ENCODE data around the gene NTF4.

The NTF4 gene

GRCh38 chr19:49103331-49104085 lies 38.9 kb upstream of the NTF4 start:
- in situ Hi-C loops (cut with HindIII; ENCODE audit: low pct_unique_long_range_greater_than_20kb, low sequenced_read_pairs): no loop called here
- TF ChIP-seq JUND (IDR thresholded peaks at IDR 0.05; ENCODE audit: low read depth): no peak
- no peak for DNase-seq (ENCODE audit: low read depth in 1 of 2, low spot score in 1 of 2)

GRCh38 chr19:49102303-49102702 lies 37.7 kb upstream of the NTF4 start:
- no peak for TF ChIP-seq JUND (IDR thresholded peaks at IDR 0.05; ENCODE audit: low read depth)

GRCh38 chr19:49101160-49101559 lies 36.5 kb upstream of the NTF4 start:
- no peak for TF ChIP-seq JUND (IDR thresholded peaks at IDR 0.05; ENCODE audit: low read depth)
- in situ Hi-C loops (cut with HindIII; ENCODE audit: low pct_unique_long_range_greater_than_20kb, low sequenced_read_pairs): no loop called here
- DNase-seq (ENCODE audit: low read depth in 1 of 2, low spot score in 1 of 2): no peak

More at GRCh38 chr19:49102303-49102702, 37.7 kb upstream of the NTF4 start:
- DNase-seq (ENCODE audit: low read depth in 1 of 2, low spot score in 1 of 2): no peak
- in situ Hi-C loops (cut with HindIII; ENCODE audit: low pct_unique_long_range_greater_than_20kb, low sequenced_read_pairs): no loop called here

- peak in 1 of 2 experiments; percentile 57 for DNase-seq (ENCODE audit: low read depth in 1 of 2, low spot score in 1 of 2)
- in situ Hi-C loops (cut with HindIII; ENCODE audit: low pct_unique_long_range_greater_than_20kb, low sequenced_read_pairs): no loop called here
- TF ChIP-seq JUND (IDR thresholded peaks at IDR 0.05; ENCODE audit: low read depth): no peak
These were observed 34.2 kb upstream of the NTF4 start for GRCh38 chr19:49098795-49099194.

GRCh38 chr19:49097453-49098288 lies 33.1 kb upstream of the NTF4 start:
- DNase-seq (ENCODE audit: low read depth in 1 of 2, low spot score in 1 of 2): peak; percentile 66 to 93
- no peak for TF ChIP-seq JUND (IDR thresholded peaks at IDR 0.05; ENCODE audit: low read depth)
- in situ Hi-C loops (cut with HindIII; ENCODE audit: low pct_unique_long_range_greater_than_20kb, low sequenced_read_pairs): no loop called here

- in situ Hi-C loops (cut with HindIII; ENCODE audit: low pct_unique_long_range_greater_than_20kb, low sequenced_read_pairs): no loop called here
- TF ChIP-seq JUND (IDR thresholded peaks at IDR 0.05; ENCODE audit: low read depth): no peak
- DNase-seq (ENCODE audit: low read depth in 1 of 2, low spot score in 1 of 2): no peak
These were observed 30.2 kb upstream of the NTF4 start for GRCh38 chr19:49094505-49095482.

- TF ChIP-seq JUND (IDR thresholded peaks at IDR 0.05; ENCODE audit: low read depth): no peak
- in situ Hi-C loops (cut with HindIII; ENCODE audit: low pct_unique_long_range_greater_than_20kb, low sequenced_read_pairs): no loop called here
- DNase-seq (ENCODE audit: low read depth in 1 of 2, low spot score in 1 of 2): no peak
These were observed 28.1 kb upstream of the NTF4 start for GRCh38 chr19:49092686-49093085.

- in situ Hi-C loops (cut with HindIII; ENCODE audit: low pct_unique_long_range_greater_than_20kb, low sequenced_read_pairs): no loop called here
- TF ChIP-seq JUND (IDR thresholded peaks at IDR 0.05; ENCODE audit: low read depth): no peak
- DNase-seq (ENCODE audit: low read depth in 1 of 2, low spot score in 1 of 2): no peak
These were observed 26.9 kb upstream of the NTF4 start for GRCh38 chr19:49091391-49092038.

GRCh38 chr19:49086296-49086695 lies 21.7 kb upstream of the NTF4 start:
- in situ Hi-C loops (cut with HindIII; ENCODE audit: low pct_unique_long_range_greater_than_20kb, low sequenced_read_pairs): no loop called here
- no peak for DNase-seq (ENCODE audit: low read depth in 1 of 2, low spot score in 1 of 2)
- TF ChIP-seq JUND (IDR thresholded peaks at IDR 0.05; ENCODE audit: low read depth): no peak

- TF ChIP-seq JUND (IDR thresholded peaks at IDR 0.05; ENCODE audit: low read depth): no peak
- DNase-seq (ENCODE audit: low read depth in 1 of 2, low spot score in 1 of 2): no peak
- in situ Hi-C loops (cut with HindIII; ENCODE audit: low pct_unique_long_range_greater_than_20kb, low sequenced_read_pairs): no loop called here
These were observed 21.2 kb upstream of the NTF4 start for GRCh38 chr19:49085868-49086232.

- TF ChIP-seq JUND (IDR thresholded peaks at IDR 0.05; ENCODE audit: low read depth): no peak
- in situ Hi-C loops (cut with HindIII; ENCODE audit: low pct_unique_long_range_greater_than_20kb, low sequenced_read_pairs): no loop called here
- DNase-seq (ENCODE audit: low read depth in 1 of 2, low spot score in 1 of 2): peak; percentile 97 to 99
These were observed 20.6 kb upstream of the NTF4 start, which contains the start of gene SNRNP70 for GRCh38 chr19:49085020-49085867. TSS of gene SNRNP70 (plus strand) at chr19:49085451. CDS start at chr19:49086415, 964 bp downstream.

Data from T47D (cell line).